GM19455 (cell line): ENCODE results near the gene MEIS2.
"Not testable (repeated sequence)": the region's sequence is repeated elsewhere in the genome, so short reads cannot be mapped to it uniquely, and the experiment has no call there.

Experiments used
- ATAC-seq: cut with Tn5 transposase; IDR thresholded peaks from one replicate; pipeline ENCODE4 v1.9.1; 2021; ENCODE audit not compliant: unreplicated experiment

The MEIS2 gene

DNA sequence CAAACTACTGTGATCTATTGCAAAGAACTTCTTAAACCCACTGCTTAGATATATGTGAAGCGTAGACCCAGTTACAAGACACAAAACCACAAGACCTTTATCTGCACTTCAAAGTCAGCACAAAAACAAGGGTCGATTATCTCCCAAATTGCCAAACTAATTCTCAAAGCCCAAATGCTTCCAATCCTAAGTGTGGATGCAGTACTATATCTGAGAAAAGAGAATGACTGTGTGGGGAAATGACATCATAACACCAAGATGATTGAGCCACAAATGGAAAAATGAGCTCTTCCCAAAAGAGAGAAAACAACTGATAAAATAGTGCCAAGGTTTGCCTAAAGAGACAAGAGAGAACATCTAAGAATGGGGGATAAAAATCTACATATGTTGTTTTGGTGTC lies 86.2 kb downstream of the MEIS2 start:
- ATAC-seq: no peak

- no peak for ATAC-seq
Measured at GRCh38 chr15:37010595-37010994, 89.8 kb downstream of the MEIS2 start.

- ATAC-seq: no peak
Measured at GRCh38 chr15:37009288-37009687, 91.1 kb downstream of the MEIS2 start.

GRCh38 chr15:37008205-37008604 lies 92.1 kb downstream of the MEIS2 start:
- no peak for ATAC-seq

DNA sequence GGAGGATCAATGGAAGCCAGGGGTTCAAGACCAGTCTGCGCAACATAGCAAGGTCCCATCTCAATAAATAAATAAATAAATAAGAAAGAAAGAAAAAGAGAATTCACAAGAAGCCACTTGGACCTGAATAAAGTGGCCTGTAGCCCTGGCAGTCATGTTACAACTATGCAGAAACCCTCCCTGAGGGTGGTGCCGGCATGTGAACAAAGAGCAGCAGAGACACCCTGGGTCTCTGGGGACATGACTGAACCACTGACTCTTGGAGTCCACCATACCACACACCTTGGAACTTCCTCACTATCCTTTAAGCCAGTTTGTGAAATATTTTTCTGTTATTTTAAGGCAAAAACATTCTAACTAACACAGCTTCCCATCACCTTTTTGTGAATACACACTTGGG lies 93.0 kb downstream of the MEIS2 start:
- ATAC-seq: no peak

- ATAC-seq: no peak
Measured at GRCh38 chr15:37004981-37005735, 95.2 kb downstream of the MEIS2 start.

DNA sequence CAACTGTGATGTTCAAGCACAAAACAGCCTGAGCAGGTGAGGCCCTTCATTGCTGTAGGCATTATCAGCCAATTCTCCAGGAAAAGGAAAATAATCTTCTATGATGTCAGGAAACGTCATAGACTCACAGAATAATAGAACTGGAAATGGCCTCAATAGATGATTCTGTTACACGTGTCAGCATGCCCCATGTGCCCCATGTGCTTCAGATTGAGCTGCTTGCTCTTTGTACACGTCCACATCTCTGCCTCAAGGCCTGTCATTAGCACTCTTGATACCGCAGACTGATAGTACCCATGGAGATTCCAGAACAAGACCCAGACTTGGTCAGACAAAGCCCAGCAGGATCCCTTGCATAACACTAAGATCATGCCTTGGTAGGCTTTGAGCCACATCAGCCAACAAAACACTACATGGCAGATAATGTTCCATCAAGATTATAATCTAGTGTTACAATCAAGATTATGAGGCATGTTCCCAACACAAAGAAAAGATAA lies 95.9 kb downstream of the MEIS2 start:
- no peak for ATAC-seq

- ATAC-seq: no peak
Measured at GRCh38 chr15:37002041-37002672, 98.2 kb downstream of the MEIS2 start.

DNA sequence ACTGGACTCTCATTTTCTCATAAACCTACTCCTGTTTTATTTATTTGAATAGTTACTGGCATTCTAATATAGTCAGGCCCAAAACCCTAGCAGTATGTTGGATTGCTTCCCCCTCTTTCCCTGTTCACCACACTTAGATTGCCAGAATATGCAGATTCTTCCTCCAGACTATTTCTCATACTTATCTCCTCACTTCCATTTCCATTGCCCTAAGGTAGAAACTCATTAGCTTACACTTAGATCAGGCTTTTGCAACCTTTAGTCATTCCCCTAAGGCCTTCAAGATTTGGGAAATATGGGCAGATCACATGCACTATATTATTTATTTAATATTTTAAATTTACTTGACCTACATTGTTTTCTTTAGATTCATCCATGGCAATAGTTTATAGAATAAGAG lies 98.9 kb downstream of the MEIS2 start:
- ATAC-seq: no peak

GRCh38 chr15:36999778-37000177 lies 100.6 kb downstream of the MEIS2 start:
- ATAC-seq: no peak

GRCh38 chr15:36996538-36997181 lies 103.7 kb downstream of the MEIS2 start:
- no peak for ATAC-seq

DNA sequence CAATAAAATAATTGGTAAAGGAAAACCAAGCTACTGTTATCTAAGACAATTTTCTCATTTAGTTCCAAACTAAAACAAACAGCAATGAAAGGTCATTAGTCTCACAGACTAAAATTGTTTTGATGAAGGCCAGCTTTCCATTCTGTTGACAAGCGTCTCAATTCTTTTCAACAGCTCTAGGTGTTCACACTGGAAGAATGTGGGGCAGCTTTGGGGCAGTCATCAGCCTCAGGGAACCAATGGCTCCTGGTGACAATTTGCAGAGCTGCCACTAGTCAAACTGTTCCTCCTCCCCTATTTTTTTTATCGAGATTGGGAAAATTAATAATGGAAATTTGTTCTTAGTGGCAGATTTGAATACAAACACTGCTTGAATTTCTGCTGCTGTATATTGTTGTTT lies 104.2 kb downstream of the MEIS2 start:
- no peak for ATAC-seq

DNA sequence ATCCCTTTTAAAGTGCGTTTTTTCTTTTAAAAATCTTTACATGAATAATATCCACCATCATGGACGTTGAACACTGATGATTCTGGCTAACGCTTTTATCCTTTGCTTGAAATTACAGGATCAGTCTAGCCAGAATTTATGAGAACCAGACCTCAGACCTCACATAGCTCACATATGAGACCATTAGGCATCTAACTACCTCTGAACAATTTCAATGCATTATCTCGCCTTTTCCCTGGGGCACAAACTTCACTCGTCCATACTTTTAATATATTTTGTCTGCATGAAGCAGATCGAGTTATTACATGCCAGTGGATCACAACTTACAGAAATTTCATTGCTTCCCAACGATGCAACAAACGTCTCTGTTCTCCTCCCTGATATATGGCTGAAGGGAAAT lies 105.6 kb downstream of the MEIS2 start:
- no peak for ATAC-seq

GRCh38 chr15:36992454-36992853 lies 107.9 kb downstream of the MEIS2 start:
- no peak for ATAC-seq

GRCh38 chr15:36988947-36989346 lies 111.4 kb downstream of the MEIS2 start:
- ATAC-seq: no peak

- no peak for ATAC-seq
Measured at GRCh38 chr15:36982430-36982829, 117.9 kb downstream of the MEIS2 start.

- not testable (repeated sequence) for ATAC-seq
Measured at GRCh38 chr15:36980281-36980680, 120.1 kb downstream of the MEIS2 start.

- ATAC-seq: no peak
Measured at GRCh38 chr15:36978625-36979024, 121.7 kb downstream of the MEIS2 start.

DNA sequence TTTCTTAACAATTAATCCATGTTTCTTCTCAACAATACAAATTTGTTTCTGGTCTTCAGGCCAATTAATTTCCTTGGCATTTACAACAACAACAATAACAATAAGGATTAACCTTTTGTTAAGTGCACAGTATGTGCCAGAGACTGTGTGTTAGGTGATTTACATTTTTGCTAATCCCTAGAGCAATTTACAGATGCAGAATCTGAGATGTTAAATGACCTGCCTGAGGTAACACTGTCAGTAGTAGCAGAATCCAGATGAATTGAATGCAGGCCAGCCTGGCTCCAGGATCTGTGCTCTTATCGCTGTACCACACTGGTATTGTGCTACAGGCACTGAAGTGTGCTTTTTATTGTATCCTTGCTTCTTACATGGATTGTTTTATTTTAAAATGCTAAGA lies 122.2 kb downstream of the MEIS2 start:
- no peak for ATAC-seq

- no peak for ATAC-seq
Measured at GRCh38 chr15:36977659-36978058, 122.7 kb downstream of the MEIS2 start.

DNA sequence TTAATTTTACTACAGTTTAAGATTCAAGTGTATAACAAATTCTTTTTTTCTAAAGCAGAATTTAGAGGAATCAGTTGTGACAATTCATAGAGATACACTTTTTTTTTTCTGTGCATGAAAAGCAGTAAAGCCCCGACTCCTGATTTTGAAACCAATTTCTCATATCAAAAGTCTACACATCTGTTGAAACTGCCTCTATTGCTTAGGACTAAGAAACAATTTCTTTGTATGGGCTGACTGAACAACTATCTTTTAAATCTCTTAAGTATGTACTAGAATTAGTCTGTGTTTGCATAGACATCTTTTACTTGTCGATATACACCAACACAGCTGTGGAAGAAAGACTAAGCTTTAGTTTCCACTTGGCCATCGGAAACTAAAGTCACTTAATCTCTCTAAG lies 127.6 kb downstream of the MEIS2 start:
- no peak for ATAC-seq

GRCh38 chr15:36970522-36970921 lies 129.8 kb downstream of the MEIS2 start:
- no peak for ATAC-seq
